Colonic mucosa (tissue), 4 donors: ENCODE measurements around the gene TMEM100. TPM values are rescaled to one million over a fixed set of nuclear protein-coding genes. Genes with fewer than 3 reads are reported as not detected.

ENCODE experiments used
- DNase-seq: peaks from one replicate; pipeline ENCODE4 v3.0.0-alpha.2; 2020
- H3K27ac ChIP-seq: fragments of 200-600 bp; one replicate; pipeline ENCODE4 v1.8.0; 2021
- H3K27me3 ChIP-seq: fragments of 200-600 bp; one replicate; pipeline ENCODE4 v1.8.0; 2021
- H3K36me3 ChIP-seq: fragments of 200-600 bp; one replicate; pipeline ENCODE4 v1.8.0; 2021
- H3K4me1 ChIP-seq: fragments of 200-600 bp; one replicate; pipeline ENCODE4 v1.8.0; 2021; ENCODE audit warnings: mild to moderate bottlenecking
- H3K4me3 ChIP-seq: fragments of 200-600 bp; one replicate; pipeline ENCODE4 v1.8.0; 2021
- H3K9ac ChIP-seq, 2 donors: one replicate each; pipeline ENCODE4 v1.7.0; 2013; ENCODE audit warnings: control low read depth in 2 of 2, low read depth in 2 of 2, low read length in 2 of 2
- H3K9me3 ChIP-seq: fragments of 200-600 bp; one replicate; pipeline ENCODE4 v1.8.0; 2021
- CTCF ChIP-seq: fragments of 200-600 bp; IDR thresholded peaks from one replicate; pipeline ENCODE4 v1.8.0; 2022; ENCODE audit warnings: antibody characterized with exemption, mild to moderate bottlenecking
- intact Hi-C: fragments of 100-400 bp; cut with DNase I; formaldehyde crosslinking; loops from one replicate; pipeline ENCODE4 v1.14.1; 2022
- total RNA-seq, 2 donors: library from RNA; stranded (reverse); fragmentation: NEBNext Ultra II Directional in 1 of 2; extraction: Animal tissue kit (Norgen Biotek cat#: 25700) in 1 of 2; gene quantifications; one replicate each; pipeline ENCODE4 v1.2.1, GENCODE V29; 2021
- donor health status: healthy.
- donor health status: DM: no; HTN: no; CAD: no.
- donor health status: DM: no; HTN: no; CAD: no.

The TMEM100 gene
- total RNA-seq, 2 donors from 2014 or later: 2.8 to 7.1 TPM

GRCh38 chr17:55689672-55690071 is 33.0 kb downstream of the TMEM100 start:
- intact Hi-C loops: no loop called here
- Histone ChIP-seq H3K9ac (no peak overlapping the region), H3K4me3 (no peak overlapping the region), H3K9me3 (no peaks in the 10 kb centered on the region), H3K27ac (no peak overlapping the region), H3K27me3 (no peaks in the 10 kb centered on the region), H3K4me1 (no peaks in the 10 kb centered on the region), H3K36me3 (no peaks in the 10 kb centered on the region)
- no peak for TF ChIP-seq CTCF
- no peak for DNase-seq

GRCh38 chr17:55688057-55688456 is 34.6 kb downstream of the TMEM100 start:
- H3K9ac ChIP-seq: no peak overlapping the region
- intact Hi-C loops: no loop called here
- TF ChIP-seq CTCF: no peak
- no peak for DNase-seq
- no peaks in the 10 kb centered on the region for H3K27me3 ChIP-seq
- no peaks in the 10 kb centered on the region for H3K4me1 ChIP-seq
- H3K4me3 ChIP-seq: no peak overlapping the region
- H3K36me3 ChIP-seq: no peaks in the 10 kb centered on the region
- no peak overlapping the region for H3K27ac ChIP-seq
- no peaks in the 10 kb centered on the region for H3K9me3 ChIP-seq

GRCh38 chr17:55687037-55687436 is 35.6 kb downstream of the TMEM100 start:
- Histone ChIP-seq H3K9me3 (no peaks in the 10 kb centered on the region), H3K36me3 (no peaks in the 10 kb centered on the region), H3K27ac (no peak overlapping the region), H3K27me3 (no peaks in the 10 kb centered on the region), H3K9ac (no peak overlapping the region), H3K4me1 (no peaks in the 10 kb centered on the region), H3K4me3 (no peak overlapping the region)
- intact Hi-C loops: no loop called here
- no peak for DNase-seq
- no peak for TF ChIP-seq CTCF

- H3K4me1 ChIP-seq: no peaks in the 10 kb centered on the region
- DNase-seq: no peak
- H3K36me3 ChIP-seq: no peaks in the 10 kb centered on the region
- no peaks in the 10 kb centered on the region for H3K9me3 ChIP-seq
- intact Hi-C loops: no loop called here
- no peak overlapping the region for H3K27ac ChIP-seq
- H3K27me3 ChIP-seq: no peaks in the 10 kb centered on the region
- no peak for TF ChIP-seq CTCF
- no peak overlapping the region for H3K4me3 ChIP-seq
- H3K9ac ChIP-seq: no peak overlapping the region
These were observed 38.9 kb downstream of the TMEM100 start for GRCh38 chr17:55683550-55684315.

- no peak overlapping the region for H3K9ac ChIP-seq
- H3K9me3 ChIP-seq: no peaks in the 10 kb centered on the region
- H3K27me3 ChIP-seq: no peaks in the 10 kb centered on the region
- no peaks in the 10 kb centered on the region for H3K4me1 ChIP-seq
- DNase-seq: no peak
- H3K27ac ChIP-seq: no peak overlapping the region
- intact Hi-C loops: no loop called here
- no peak for TF ChIP-seq CTCF
- no peaks in the 10 kb centered on the region for H3K36me3 ChIP-seq
- no peak overlapping the region for H3K4me3 ChIP-seq
These were observed 41.3 kb downstream of the TMEM100 start for GRCh38 chr17:55681342-55681700.
